HL-60 (cell line): ENCODE data around the gene SCLY.

Experiments
- DNase-seq, 2 experiments: peaks; one replicate each; pipeline ENCODE4 v3.0.0-alpha.2; 2010 to 2020; ENCODE audit warnings: low read depth in 1 of 2, low spot score in 1 of 2
- H3K27ac ChIP-seq: fragments of 250-450 bp; sonication (Bioruptor Pico); replicated peaks from 2 replicates; pipeline ENCODE4 v1.5.1; 2020; ENCODE audit warnings: mild to moderate bottlenecking, moderate library complexity
- H3K27me3 ChIP-seq: fragments of 250-450 bp; sonication (Bioruptor Pico); 2 replicates; pipeline ENCODE4 v1.5.1; 2021; ENCODE audit warnings: mild to moderate bottlenecking, moderate library complexity; ENCODE audit not compliant: insufficient read depth, poor library complexity, severe bottlenecking
- H3K4me3 ChIP-seq: replicated peaks from 2 replicates; pipeline ENCODE4 v1.5.1; 2011; ENCODE audit warnings: mild to moderate bottlenecking, control low read depth, low read length; ENCODE audit not compliant: insufficient read depth
- GABPA ChIP-seq: IDR thresholded peaks from 2 replicates; pipeline ENCODE4 v1.6.1; 2012; ENCODE audit warnings: low read depth
- POLR2AphosphoS5 ChIP-seq: IDR thresholded peaks from 2 replicates; pipeline ENCODE4 v1.6.1; 2012; ENCODE audit warnings: low read depth
- REST ChIP-seq: IDR thresholded peaks from 2 replicates; pipeline ENCODE4 v1.6.1; 2012; ENCODE audit warnings: low read depth; ENCODE audit not compliant: insufficient replicate concordance
- SPI1 ChIP-seq: IDR thresholded peaks from 2 replicates; pipeline ENCODE4 v1.6.1; 2012; ENCODE audit warnings: low read depth, mild to moderate bottlenecking, borderline replicate concordance
- TF ChIP-seq, protein P1 (sequence below): IDR thresholded peaks from one replicate; pipeline ENCODE4 v1.5.1; 2011; ENCODE audit warnings: low read length, control low read depth, inconsistent platforms; ENCODE audit not compliant: insufficient read depth

Gene SCLY

GRCh38 chr2:238091436-238092060, 30.7 kb downstream of the SCLY start:
- TF ChIP-seq POLR2AphosphoS5: no peak
- TF ChIP-seq, protein P1, sequence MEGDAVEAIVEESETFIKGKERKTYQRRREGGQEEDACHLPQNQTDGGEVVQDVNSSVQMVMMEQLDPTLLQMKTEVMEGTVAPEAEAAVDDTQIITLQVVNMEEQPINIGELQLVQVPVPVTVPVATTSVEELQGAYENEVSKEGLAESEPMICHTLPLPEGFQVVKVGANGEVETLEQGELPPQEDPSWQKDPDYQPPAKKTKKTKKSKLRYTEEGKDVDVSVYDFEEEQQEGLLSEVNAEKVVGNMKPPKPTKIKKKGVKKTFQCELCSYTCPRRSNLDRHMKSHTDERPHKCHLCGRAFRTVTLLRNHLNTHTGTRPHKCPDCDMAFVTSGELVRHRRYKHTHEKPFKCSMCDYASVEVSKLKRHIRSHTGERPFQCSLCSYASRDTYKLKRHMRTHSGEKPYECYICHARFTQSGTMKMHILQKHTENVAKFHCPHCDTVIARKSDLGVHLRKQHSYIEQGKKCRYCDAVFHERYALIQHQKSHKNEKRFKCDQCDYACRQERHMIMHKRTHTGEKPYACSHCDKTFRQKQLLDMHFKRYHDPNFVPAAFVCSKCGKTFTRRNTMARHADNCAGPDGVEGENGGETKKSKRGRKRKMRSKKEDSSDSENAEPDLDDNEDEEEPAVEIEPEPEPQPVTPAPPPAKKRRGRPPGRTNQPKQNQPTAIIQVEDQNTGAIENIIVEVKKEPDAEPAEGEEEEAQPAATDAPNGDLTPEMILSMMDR: no peak
- no peak for TF ChIP-seq SPI1
- TF ChIP-seq REST: no peak
- TF ChIP-seq GABPA: no peak
- Histone ChIP-seq H3K27ac (no peak overlapping the region), H3K4me3 (no peak overlapping the region), H3K27me3 (no peaks in the 10 kb centered on the region)
- DNase-seq: no peak

DNA sequence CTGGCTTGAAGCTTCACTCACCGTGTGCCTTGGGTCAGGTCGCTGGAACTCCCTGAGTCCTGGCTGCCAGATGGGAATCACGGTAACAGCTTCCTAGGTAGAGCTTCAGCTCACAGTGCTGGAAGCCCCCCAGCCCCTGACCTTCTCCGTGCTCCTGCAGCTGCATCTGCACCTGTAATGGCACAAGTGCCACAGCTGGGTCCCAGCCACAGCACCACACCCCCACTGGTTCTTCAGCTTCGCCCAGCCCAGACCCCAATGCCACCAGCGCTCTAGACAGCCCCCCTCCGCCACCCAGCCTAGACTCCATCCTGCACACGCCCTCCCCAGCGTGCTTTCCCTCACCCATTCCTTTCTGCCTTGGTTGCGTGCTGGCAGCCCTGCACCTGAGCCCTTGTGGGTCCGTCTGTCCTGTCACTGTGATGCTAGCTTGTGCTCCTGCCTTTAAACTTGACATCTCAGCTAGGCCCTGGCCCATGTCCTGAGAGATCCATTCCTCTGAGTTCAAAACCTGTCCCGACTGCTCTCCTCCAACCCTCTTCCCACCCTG, 31.8 kb downstream of the SCLY start:
- Histone ChIP-seq H3K27me3 (no peaks in the 10 kb centered on the region), H3K27ac (no peak overlapping the region), H3K4me3 (no peak overlapping the region)
- TF ChIP-seq GABPA (no peak), SPI1 (no peak), REST (no peak), POLR2AphosphoS5 (no peak; the same call in 1 of the 2 replicates)
- TF ChIP-seq, protein P1: no peak
- no peak for DNase-seq

- DNase-seq: no peak
- no peak overlapping the region for H3K27ac ChIP-seq
Measured at GRCh38 chr2:238093181-238094140, 32.7 kb downstream of the SCLY start.

More at GRCh38 chr2:238093181-238094140, 32.7 kb downstream of the SCLY start:
- TF ChIP-seq REST: no peak
- no peak for TF ChIP-seq SPI1
- no peak for TF ChIP-seq GABPA
- TF ChIP-seq POLR2AphosphoS5: peak; percentile 35; the same call in 1 of the 2 replicates
- TF ChIP-seq, protein P1: no peak
- Histone ChIP-seq H3K27me3 (no peaks in the 10 kb centered on the region), H3K4me3 (no peak overlapping the region)
